Measurements from ENCODE around the gene CRYBG2. TPM values are rescaled to one million over a fixed set of nuclear protein-coding genes. Genes with fewer than 3 reads are reported as not detected.

The CRYBG2 gene
- total RNA-seq, 2 donors from 2014 or later = 3.9 to 4.8 TPM

GRCh38 chr1:26291433-26291832, 62.5 kb downstream of the CRYBG2 start:
- Histone ChIP-seq H3K9me3 (no peaks in the 10 kb centered on the region), H3K36me3 (no peaks in the 10 kb centered on the region), H3K27me3 (replicated peaks; ENCODE audit: insufficient read depth) (no peaks in the 10 kb centered on the region), H3K4me1 (replicated peaks) (no peaks in the 10 kb centered on the region), H3K4me3 (no peak overlapping the region), H3K27ac (no peak overlapping the region)
- DNase-seq (ENCODE audit: low spot score) = no peak
- intact Hi-C loops (cut with DNase I) = no loop called here
- WGBS = 96% methylated on average over 3 of the region's 3 CpGs
- TF ChIP-seq POLR2AphosphoS5 (IDR thresholded peaks at IDR 0.05) (no peak), POLR2A (IDR thresholded peaks at IDR 0.05) (no peak)
- TF ChIP-seq, protein P1, sequence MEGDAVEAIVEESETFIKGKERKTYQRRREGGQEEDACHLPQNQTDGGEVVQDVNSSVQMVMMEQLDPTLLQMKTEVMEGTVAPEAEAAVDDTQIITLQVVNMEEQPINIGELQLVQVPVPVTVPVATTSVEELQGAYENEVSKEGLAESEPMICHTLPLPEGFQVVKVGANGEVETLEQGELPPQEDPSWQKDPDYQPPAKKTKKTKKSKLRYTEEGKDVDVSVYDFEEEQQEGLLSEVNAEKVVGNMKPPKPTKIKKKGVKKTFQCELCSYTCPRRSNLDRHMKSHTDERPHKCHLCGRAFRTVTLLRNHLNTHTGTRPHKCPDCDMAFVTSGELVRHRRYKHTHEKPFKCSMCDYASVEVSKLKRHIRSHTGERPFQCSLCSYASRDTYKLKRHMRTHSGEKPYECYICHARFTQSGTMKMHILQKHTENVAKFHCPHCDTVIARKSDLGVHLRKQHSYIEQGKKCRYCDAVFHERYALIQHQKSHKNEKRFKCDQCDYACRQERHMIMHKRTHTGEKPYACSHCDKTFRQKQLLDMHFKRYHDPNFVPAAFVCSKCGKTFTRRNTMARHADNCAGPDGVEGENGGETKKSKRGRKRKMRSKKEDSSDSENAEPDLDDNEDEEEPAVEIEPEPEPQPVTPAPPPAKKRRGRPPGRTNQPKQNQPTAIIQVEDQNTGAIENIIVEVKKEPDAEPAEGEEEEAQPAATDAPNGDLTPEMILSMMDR (IDR thresholded peaks at IDR 0.05) = no peak

- Histone ChIP-seq H3K4me1 (replicated peaks) (no peaks in the 10 kb centered on the region), H3K27ac (no peak overlapping the region), H3K27me3 (replicated peaks; ENCODE audit: insufficient read depth) (no peaks in the 10 kb centered on the region), H3K36me3 (no peaks in the 10 kb centered on the region), H3K4me3 (no peak overlapping the region), H3K9me3 (no peaks in the 10 kb centered on the region)
- intact Hi-C loops (cut with DNase I) = no loop called here
- TF ChIP-seq, protein P1 (IDR thresholded peaks at IDR 0.05) = no peak
- TF ChIP-seq POLR2A (IDR thresholded peaks at IDR 0.05) (no peak), POLR2AphosphoS5 (IDR thresholded peaks at IDR 0.05) (no peak)
- 68% methylated on average over 11 of the region's 11 CpGs for WGBS
- no peak for DNase-seq (ENCODE audit: low spot score)
These were observed 63.1 kb downstream of the CRYBG2 start for GRCh38 chr1:26290882-26291261.

DNA sequence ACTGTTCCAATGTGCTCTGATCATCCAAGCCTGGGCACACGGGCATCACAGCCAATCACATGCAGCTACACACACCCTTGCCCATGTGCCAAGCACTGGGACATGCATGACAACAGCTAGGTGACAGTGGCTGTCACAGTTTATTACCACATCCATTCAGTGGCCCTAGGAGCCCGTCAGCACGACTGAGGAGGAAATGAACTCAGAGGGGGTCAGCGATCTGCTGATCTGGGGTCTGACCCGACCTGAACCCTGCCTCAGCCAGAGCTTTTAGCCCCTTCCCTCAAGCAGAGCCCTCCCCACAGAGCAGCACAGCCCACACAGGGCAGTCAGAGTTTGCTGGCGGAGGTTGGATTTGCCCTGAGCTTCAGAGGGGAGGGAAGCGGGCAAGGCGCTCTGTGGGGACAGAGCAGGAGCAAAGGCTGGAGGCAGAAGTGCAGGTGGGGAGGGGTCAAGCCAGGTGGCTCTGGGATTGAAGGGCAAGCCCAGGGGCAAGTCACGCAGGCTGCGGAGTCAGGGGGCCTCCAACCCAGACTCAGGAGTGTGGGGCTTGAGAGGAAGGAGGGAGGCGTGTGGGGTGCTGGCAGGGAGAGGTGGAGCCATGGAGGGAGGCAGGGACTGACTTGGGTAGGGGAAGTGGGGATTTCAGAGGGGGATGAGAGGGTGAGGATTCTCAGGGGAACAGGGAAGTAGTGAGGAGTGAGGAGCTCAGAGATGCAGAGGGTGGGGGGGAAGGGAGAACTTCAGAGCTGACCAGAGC, 63.6 kb downstream of the CRYBG2 start:
- no peaks in the 10 kb centered on the region for H3K9me3 ChIP-seq
- H3K4me3 ChIP-seq = no peak overlapping the region
- no peaks in the 10 kb centered on the region for H3K27me3 ChIP-seq (replicated peaks; ENCODE audit: insufficient read depth)
- TF ChIP-seq POLR2A (IDR thresholded peaks at IDR 0.05) (no peak), POLR2AphosphoS5 (IDR thresholded peaks at IDR 0.05) (no peak)
- TF ChIP-seq, protein P1 (IDR thresholded peaks at IDR 0.05) = no peak
- intact Hi-C loops (cut with DNase I) = no loop called here
- 77% methylated on average over 11 of the region's 11 CpGs for WGBS
- H3K27ac ChIP-seq = no peak overlapping the region
- no peaks in the 10 kb centered on the region for H3K4me1 ChIP-seq (replicated peaks)
- DNase-seq (ENCODE audit: low spot score) = no peak
- H3K36me3 ChIP-seq = no peaks in the 10 kb centered on the region

GRCh38 chr1:26289158-26290059, 64.5 kb downstream of the CRYBG2 start:
- no peaks in the 10 kb centered on the region for H3K36me3 ChIP-seq
- no peak overlapping the region for H3K27ac ChIP-seq
- H3K9me3 ChIP-seq = no peaks in the 10 kb centered on the region
- DNase-seq (ENCODE audit: low spot score) = no peak
- H3K27me3 ChIP-seq (replicated peaks; ENCODE audit: insufficient read depth) = no peaks in the 10 kb centered on the region
- TF ChIP-seq POLR2A (IDR thresholded peaks at IDR 0.05) (no peak), POLR2AphosphoS5 (IDR thresholded peaks at IDR 0.05) (no peak)
- TF ChIP-seq, protein P1 (IDR thresholded peaks at IDR 0.05) = no peak
- H3K4me3 ChIP-seq = no peak overlapping the region
- intact Hi-C loops (cut with DNase I) = no loop called here
- 83% methylated on average over 20 of the region's 21 CpGs for WGBS
- no peaks in the 10 kb centered on the region for H3K4me1 ChIP-seq (replicated peaks)
